Gastrocnemius medialis (tissue), 4 donors: ENCODE data around the gene RAI1.

Experiments used
- CTCF ChIP-seq, 5 experiments: fragments of 450-650 bp in 3 of 5; fragments of 200-600 bp in 2 of 5; sonication (generic) in 2 of 5; IDR thresholded peaks in 4 of 5; conservative IDR thresholded peaks in 1 of 5; 1 replicate in 4 of 5; 2 replicates in 1 of 5; pipeline ENCODE4 v1.5.1; 2016 to 2019; ENCODE audit warnings: antibody characterized with exemption in 5 of 5, mild to moderate bottlenecking in 3 of 5, moderate library complexity in 3 of 5
- POLR2A ChIP-seq, 2 donors: fragments of 450-650 bp; IDR thresholded peaks; one replicate each; pipeline ENCODE4 v1.6.1; 2017; ENCODE audit warnings: antibody characterized with exemption in 2 of 2, mild to moderate bottlenecking in 2 of 2, moderate library complexity in 2 of 2

DNA sequence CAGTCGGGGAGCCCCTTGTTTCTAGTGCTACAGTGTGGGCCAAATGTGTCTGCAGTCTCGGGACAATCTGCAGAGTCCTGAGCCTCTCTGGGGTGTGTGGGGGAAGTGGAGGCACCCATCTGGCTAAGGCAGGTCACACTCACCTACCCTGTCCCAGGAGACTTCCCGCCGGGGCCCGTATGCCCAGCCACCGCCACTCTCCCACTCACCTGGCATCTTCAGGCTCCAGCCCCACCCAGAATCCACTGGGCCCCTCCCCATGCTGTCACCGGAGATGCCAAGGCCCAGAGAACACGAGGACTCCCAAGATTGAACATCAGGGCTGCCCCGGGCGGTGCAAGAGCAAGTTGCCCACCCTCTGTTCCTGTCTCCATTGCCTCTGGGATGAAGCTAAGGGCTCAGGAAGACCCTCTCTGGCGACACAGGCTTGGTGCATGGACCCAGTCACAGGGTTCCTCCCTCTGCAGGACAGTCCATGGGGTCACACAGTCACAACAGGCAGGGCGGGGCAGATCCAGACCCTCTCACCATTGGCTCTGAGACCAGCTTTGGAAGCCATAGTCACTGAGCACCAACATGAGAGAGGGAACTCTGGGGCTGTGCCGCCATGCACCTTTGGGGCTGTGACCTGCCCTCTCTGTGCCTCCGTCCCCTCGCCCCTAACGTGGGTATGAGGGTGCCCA, 117.5 kb downstream of the RAI1 start:
- TF ChIP-seq POLR2A (IDR thresholded peaks at IDR 0.05) (no peak), CTCF (IDR thresholded peaks at IDR 0.05 in 4 of 5, conservative IDR thresholded peaks at IDR 0.05 in 1 of 5) (no peak)
